Activated gamma-delta T cell (primary cell): Measurements from ENCODE around the gene ITGB2.
A peak's percentile ranks its signal among the peaks of the same experiment; 100 is the strongest.

Source experiments
- DNase-seq: peaks from one replicate; lab custom pipeline; 2025; lab: John Stamatoyannopoulos, UW

ITGB2 gene

DNA sequence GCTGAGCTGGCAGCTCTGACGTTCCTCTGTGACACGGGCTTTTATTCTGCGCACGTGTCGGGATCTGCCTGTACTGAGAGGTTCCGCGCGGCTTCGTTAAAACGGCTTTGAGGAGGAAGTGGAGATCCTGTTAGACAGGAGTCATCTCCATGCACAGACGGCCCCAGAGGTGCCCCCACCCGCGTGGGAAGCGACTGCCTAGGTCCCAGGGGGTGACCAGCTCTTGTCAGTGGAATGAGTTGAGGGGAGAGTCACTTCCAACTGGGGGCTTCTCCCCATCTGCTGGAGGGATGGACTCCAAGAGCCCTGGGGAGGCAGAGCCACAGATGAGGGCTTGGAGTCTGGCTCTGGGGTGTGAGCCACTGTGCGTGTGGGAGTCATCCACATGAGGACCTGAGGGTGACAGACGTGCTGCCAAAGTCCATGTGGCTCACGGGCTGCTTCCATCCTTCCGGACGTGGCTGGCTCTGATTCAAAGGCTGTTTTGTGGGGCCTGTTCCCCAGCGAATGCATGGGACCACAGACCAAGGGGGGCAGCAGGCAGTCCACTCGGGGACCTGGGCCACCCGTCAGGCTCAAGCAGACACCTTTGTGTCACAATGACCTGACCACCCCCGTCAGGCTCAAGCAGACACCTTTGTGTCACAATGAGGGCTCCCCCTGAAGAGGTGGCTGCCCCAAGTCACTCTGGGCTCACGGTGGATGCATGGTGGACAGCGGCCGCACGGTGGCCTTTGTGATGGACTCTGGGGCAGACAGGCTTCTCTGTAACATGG is 74.0 kb downstream of the ITGB2 start:
- DNase-seq = no peak

DNA sequence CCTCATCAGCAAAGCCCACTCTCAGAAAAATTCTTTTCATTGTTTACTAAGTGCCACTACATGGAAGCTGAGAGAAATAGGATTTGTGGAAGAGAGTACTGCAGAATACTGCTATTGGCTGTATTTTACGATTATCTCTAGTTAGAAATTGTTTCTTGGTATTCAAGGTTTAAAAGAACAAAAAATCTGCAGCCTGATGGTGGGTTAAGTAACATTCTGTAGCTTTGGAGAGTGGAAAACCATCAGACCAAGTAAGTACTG is 74.5 kb downstream of the ITGB2 start:
- DNase-seq = no peak

DNA sequence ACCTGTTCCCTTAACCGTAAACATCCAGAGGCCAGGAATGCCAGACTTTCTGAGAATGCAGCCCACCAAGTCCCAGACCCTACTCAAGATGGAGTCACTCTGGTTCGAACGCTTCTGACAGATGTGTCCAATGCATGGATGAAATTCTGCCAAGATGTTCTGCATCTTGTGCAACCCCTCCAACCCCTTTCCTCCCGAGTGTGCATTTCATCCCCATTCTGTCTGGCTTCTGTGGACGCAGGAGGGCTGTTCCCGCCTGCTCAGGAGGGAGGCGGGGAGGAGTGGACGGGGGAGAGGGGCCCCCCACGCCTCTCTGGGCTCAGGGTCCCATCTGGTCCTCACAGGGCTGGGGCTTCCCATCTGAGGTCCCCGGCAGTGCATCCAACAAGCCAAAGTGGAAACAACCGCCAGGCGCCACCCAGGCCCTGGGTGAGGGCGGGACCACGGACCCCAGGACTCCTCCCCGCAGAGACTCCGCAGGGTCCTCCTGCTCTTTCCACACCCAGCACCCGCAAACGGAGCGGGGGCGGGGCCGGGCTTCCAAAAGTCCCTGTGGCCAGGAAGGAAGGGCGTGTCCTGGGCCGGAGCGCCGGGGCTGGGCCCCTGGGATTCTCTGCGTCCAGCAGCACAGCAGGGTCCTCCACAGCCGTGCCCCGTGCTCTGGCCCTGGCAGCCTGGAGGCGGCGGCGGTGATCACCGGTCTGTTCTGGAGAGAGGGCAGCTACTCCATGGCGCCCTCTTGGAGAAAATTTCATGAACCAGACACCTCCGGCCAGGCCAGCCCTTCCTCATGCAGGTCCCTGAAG is 75.1 kb downstream of the ITGB2 start:
- DNase-seq = peak; percentile 35

DNA sequence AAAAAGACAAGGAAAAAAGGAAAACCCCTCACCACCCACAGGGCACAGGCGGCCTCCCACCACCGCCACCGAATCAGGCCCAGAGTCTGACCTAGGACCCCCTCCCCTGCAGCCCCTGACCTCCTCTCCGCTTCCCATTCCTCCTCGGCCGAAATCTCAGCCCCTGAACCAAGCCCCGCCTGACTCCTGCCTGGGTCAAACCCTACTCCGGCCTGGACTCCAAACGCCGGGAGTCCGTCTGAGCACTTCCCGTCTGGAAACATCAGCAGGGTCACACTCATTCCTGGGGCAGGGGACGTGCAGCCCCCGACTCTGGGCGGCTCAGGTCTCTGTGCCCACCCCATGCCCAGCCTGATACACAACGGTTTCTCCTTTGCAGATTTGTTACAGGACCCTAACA is 76.4 kb downstream of the ITGB2 start:
- DNase-seq = no peak

DNA sequence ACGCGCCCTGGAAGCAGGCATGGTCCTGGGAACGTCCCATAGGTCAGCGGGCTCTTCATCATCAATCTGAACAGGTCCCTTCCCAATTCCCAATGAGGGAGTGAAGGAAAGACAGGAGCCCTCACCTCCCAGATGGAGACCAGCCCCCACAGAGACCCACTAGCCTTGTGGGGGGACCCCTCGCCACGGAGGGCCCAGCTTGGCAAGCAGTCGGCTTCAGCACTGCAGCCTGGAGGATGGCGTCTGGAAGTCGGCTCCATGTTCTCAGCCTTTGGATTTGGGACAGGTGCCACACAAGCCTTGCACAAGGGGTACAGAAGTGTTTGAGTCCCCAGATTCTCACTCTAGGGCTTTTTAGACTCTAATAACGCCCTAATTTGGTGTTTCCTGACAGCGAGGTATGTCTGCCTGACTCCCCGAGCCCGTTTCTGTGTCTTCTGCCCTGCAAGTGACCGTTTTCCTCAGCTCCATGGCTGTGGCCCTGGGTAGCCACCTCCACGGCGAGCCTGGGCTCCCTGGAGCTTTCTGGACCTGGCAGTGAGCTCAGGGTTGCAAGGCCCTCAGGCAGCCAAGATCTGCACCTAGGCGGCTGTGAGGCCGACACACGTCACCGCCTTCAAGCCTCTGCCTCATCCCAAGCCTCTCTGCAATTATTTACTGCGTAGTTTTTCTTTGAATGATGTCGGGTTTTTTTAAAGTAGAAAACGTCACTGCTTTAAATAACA is 77.8 kb downstream of the ITGB2 start:
- no peak for DNase-seq

DNA sequence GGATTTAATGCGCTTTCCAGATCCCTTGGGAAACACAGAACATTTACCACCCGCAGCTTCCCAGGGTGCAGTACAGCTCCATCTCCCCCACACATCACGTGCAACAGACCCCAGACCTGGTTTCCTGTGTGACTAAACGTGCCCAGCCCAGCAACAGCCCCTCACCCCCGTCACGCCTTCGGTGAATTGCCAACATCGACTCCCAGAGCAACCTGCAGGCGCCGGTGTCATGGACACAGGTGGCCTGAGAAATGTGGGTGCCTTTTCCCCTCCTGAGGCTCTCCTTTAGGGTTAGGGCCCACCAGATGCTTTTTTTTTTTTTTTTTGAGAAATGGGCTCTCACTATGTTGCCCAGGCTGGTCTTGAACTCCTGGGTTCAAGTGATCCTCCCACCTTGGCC is 78.6 kb downstream of the ITGB2 start:
- DNase-seq = no peak

DNA sequence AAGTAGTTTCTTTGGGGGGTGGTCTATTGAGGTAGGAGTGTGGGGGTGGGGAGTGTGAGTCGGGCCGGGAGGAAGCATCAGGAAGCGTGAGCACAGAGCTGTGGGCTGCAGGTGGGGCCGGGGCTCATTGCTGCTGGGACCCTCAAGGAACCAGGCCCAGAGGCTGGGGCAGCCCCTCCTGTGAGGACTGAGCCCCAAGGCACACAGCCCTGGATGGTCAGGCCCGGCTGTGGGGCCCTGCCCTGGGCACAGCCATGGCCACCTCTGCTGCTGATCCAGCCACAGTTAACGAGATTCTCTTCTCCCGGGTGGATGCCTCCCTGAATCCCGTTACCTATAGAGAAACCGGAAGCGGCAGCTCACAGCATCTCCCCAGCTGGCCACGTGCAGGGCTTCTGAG is 79.9 kb downstream of the ITGB2 start:
- no peak for DNase-seq

DNA sequence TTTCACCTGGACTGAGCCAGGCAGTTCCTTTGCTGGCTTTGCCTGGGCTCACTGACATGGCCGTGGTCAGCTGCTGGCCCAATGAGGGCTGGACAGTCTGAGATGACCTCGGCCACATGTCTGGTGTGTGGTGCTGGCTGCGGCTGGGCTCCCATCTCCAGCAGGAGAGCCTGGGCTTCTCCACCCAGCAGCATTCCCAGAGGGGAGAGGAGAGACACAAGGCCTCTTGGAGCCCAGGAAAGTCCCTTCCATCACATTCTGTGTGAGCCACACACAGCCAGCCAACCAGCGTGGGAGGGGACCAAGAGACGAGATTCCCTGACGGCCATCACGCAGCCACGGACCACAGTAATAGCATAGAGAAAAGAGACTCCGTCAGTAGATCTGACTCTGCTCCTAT is 81.7 kb downstream of the ITGB2 start:
- DNase-seq = no peak

DNA sequence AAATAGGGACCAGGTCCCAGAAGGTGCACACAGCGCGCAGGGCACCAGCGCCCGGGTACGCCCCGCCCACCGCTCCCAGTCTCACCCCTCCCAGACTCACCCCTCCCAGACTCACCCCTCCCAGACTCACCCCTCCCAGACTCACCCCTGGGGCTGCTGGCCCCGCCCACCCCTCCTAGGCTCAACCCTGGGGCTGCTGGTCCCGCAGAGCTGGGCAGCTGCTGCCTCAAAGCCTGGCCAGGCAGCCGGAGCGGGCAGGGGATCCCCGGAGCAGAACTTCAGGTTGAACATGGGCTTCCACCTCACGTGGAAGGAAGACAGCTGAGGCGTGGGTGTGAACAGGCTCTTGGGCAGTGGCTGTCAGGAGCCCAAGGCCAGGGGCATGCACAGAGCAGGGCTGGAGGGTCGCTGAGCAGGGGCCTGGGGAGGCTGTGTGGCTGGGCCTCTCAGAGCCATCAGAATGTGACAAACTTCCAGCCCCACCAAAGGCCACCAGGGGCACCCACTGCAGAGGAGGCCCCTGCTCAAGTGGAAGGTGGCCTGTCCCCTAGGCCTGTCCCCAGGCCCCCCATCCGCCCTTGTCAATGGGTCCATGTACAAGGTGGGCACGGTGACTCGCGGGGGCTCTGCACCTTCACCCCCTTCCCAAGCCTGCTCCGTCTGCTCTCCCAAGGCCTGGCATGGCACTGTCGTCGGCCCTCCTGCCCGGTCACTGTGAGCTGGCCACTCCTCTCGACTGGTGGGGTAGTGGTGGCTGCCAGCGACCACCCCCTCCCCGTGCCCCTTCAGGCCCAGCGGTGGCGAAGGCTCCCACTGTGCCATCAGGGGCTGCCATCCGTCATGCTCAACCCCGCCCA is 82.4 kb downstream of the ITGB2 start:
- no peak for DNase-seq

DNA sequence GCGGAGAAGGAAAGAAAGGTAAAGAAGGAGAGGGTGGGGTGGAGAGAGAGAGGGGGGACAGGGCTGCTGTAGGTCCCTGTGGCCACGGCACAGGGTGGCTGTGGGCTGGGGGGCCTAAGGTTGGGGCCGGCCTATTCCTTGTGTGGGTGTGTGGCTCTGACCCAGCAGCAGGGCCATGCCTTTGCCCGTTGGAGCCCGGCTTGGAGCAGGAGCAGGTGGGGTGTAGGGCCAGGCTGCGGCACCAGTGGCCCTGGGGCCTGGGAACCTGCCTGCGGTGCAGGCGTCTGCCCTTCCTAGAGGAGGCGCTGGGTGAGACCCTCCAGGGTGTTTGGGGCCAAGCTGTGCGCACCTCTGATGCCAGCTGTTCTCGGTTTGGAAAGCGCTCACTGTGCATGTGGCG is 83.2 kb downstream of the ITGB2 start:
- DNase-seq = no peak

DNA sequence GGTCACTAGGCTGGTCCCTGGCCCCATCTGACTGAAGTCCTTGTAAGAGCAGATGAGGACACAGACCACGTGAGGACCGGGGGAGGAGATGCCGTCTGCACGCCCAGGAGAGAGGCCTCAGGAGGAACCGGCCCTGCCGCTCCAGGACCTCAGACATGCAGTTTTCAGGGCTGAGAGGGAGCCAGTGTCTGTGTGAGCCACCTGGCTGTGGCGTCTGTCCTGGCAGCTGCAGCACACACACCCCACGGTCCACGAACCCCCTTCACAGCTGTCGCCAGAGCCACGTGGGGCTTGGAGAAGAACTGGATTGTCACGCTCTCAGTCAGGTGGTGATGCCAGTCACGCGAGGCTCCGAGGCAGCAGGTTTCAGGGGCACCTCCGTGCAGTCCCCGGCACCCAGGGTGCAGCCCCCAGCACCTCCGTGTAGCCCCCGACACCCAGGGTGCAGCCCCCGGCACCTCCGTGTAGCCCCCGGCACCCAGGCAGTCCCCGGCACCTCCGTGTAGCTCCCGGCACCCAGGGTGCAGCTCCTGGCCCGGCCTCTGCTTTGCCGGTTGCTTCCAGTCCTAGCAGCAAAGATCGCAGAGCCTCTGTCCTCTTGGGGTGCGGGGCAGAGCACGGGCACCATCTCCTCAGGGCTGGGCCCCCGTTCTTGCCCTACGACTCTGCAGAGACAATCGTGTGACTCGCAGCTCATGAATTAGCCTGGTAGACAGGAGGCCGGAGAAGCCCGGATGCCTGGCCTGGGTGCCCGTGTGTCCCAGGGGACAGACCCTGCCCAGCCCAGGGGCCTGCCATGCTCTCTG is 83.8 kb downstream of the ITGB2 start:
- no peak for DNase-seq

DNA sequence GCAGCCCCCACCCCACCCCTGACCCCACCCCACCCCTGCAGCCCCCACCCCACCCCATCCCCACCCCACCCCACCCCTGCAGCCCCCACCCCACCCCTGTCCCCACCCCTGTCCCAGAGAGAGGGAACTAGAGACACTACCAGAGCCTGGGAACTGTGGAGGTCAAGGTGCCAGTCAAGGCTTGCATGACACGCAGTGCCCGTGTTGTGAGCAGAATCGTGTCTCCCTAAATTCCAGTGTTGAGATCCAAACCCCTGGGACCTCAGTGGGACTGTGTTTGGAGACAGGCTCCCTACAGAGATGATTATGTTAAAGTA is 84.4 kb downstream of the ITGB2 start:
- DNase-seq = no peak
